SK-N-SH (cell line): ENCODE measurements around the gene TCEA3.

Source experiments
- CTCF ChIP-seq: fragments of 200-600 bp; sonication (generic); IDR thresholded peaks from 2 replicates; pipeline ENCODE4 v1.6.1; 2017; ENCODE audit warnings: antibody characterized with exemption, mild to moderate bottlenecking, moderate library complexity
- EP300 ChIP-seq, 2 experiments: IDR thresholded peaks; 2 replicates each; pipeline versions ENCODE4 v1.4.0 to v1.6.1; 2012; ENCODE audit warnings: borderline replicate concordance in 1 of 2, low read depth in 1 of 2, low read length in 1 of 2
- FOXM1 ChIP-seq: IDR thresholded peaks from 2 replicates; pipeline ENCODE4 v1.4.0; 2012; ENCODE audit warnings: low read depth, mild to moderate bottlenecking
- GABPA ChIP-seq: IDR thresholded peaks from 2 replicates; pipeline ENCODE4 v1.4.0; 2012; ENCODE audit warnings: low read depth, mild to moderate bottlenecking
- GATA2 ChIP-seq: sonication (generic); formaldehyde crosslinking; IDR thresholded peaks from 2 replicates; pipeline ENCODE4 v1.5.0; 2020; ENCODE audit warnings: mild to moderate bottlenecking, missing genetic modification reagents
- MAX ChIP-seq: IDR thresholded peaks from 2 replicates; pipeline ENCODE4 v1.4.0; 2012; ENCODE audit warnings: low read depth
- PBX3 ChIP-seq: IDR thresholded peaks from 2 replicates; pipeline ENCODE4; 2012
- POLR2AphosphoS5 ChIP-seq: IDR thresholded peaks from 2 replicates; pipeline ENCODE4 v1.6.1; 2012; ENCODE audit warnings: low read depth, low read length
- SMC3 ChIP-seq: IDR thresholded peaks from 2 replicates; pipeline ENCODE4 v1.6.1; 2012; ENCODE audit warnings: low read depth, low read length, improper control_type of control experiment
- TAF1 ChIP-seq: IDR thresholded peaks from 2 replicates; pipeline ENCODE4 v1.6.1; 2012; ENCODE audit warnings: low read depth, mild to moderate bottlenecking, low read length, moderate library complexity, borderline replicate concordance
- TCF12 ChIP-seq: IDR thresholded peaks from 2 replicates; pipeline ENCODE4 v1.4.0; 2012
- TEAD4 ChIP-seq: IDR thresholded peaks from 2 replicates; pipeline ENCODE4 v1.4.0; 2012; ENCODE audit warnings: mild to moderate bottlenecking, borderline replicate concordance; ENCODE audit not compliant: insufficient read depth
- USF1 ChIP-seq: IDR thresholded peaks from 2 replicates; pipeline ENCODE4 v1.4.0; 2012; ENCODE audit warnings: low read depth, borderline replicate concordance
- ZBTB33 ChIP-seq: IDR thresholded peaks from 2 replicates; pipeline ENCODE4 v1.4.0; 2012; ENCODE audit warnings: low read depth, borderline replicate concordance

GRCh38 chr1:23366146-23366545 is 58.4 kb downstream of the TCEA3 start:
- TF ChIP-seq CTCF, result no peak
- no peak for TF ChIP-seq GABPA
- no peak for TF ChIP-seq ZBTB33
- no peak for TF ChIP-seq EP300 (IDR thresholded peaks at IDR 0.05; ENCODE audit: borderline replicate concordance in 1 of 2, low read depth in 1 of 2, low read length in 1 of 2)
- TF ChIP-seq USF1, result no peak
- TF ChIP-seq GATA2, result no peak
- no peak for TF ChIP-seq TAF1
- TF ChIP-seq TCF12, result no peak
- TF ChIP-seq MAX, result no peak
- TF ChIP-seq FOXM1, result no peak
- no peak for TF ChIP-seq TEAD4
- no peak for TF ChIP-seq PBX3
- no peak for TF ChIP-seq SMC3
- TF ChIP-seq POLR2AphosphoS5, result no peak
